Stomach (tissue), 4 donors: ENCODE measurements around the gene ACO1.

Source experiments
- EP300 ChIP-seq: sonication (generic); formaldehyde crosslinking; IDR thresholded peaks from one replicate; pipeline ENCODE4 v1.6.1; 2017; ENCODE audit warnings: antibody characterized with exemption
- POLR2A ChIP-seq, 4 donors: fragments of 450-650 bp; IDR thresholded peaks; one replicate each; pipeline ENCODE4 v1.6.1; 2016; ENCODE audit warnings: antibody characterized with exemption in 4 of 4, control low read depth in 2 of 4, mild to moderate bottlenecking in 1 of 4, moderate library complexity in 1 of 4
- POLR2AphosphoS5 ChIP-seq, 3 donors: sonication (generic); formaldehyde crosslinking; IDR thresholded peaks; one replicate each; pipeline ENCODE4 v1.6.1; 2016; ENCODE audit warnings: antibody characterized with exemption in 3 of 3
- TF ChIP-seq, protein P1 (sequence below), 7 experiments: fragments of 450-650 bp in 4 of 7; fragments of 200-600 bp in 3 of 7; sonication (generic) in 3 of 7; IDR thresholded peaks; one replicate each; pipeline ENCODE4 v1.5.1; 2016 to 2019; ENCODE audit warnings: antibody characterized with exemption in 7 of 7, control low read depth in 2 of 7, mild to moderate bottlenecking in 1 of 7

- TF ChIP-seq, protein P1, sequence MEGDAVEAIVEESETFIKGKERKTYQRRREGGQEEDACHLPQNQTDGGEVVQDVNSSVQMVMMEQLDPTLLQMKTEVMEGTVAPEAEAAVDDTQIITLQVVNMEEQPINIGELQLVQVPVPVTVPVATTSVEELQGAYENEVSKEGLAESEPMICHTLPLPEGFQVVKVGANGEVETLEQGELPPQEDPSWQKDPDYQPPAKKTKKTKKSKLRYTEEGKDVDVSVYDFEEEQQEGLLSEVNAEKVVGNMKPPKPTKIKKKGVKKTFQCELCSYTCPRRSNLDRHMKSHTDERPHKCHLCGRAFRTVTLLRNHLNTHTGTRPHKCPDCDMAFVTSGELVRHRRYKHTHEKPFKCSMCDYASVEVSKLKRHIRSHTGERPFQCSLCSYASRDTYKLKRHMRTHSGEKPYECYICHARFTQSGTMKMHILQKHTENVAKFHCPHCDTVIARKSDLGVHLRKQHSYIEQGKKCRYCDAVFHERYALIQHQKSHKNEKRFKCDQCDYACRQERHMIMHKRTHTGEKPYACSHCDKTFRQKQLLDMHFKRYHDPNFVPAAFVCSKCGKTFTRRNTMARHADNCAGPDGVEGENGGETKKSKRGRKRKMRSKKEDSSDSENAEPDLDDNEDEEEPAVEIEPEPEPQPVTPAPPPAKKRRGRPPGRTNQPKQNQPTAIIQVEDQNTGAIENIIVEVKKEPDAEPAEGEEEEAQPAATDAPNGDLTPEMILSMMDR (IDR thresholded peaks at IDR 0.05): no peak
- TF ChIP-seq POLR2A (IDR thresholded peaks at IDR 0.05) (no peak), EP300 (no peak), POLR2AphosphoS5 (IDR thresholded peaks at IDR 0.05) (no peak)
These were observed 19.3 kb downstream of the ACO1 start for GRCh38 chr9:32403567-32404260.
